ENCODE results near the gene UGT1A6. TPM values are rescaled to one million over a fixed set of nuclear protein-coding genes. Genes with fewer than 3 reads are reported as not detected.

Gene UGT1A6
- total and polyA plus RNA-seq, 2 of the 13 experiments (the other 11 are each of a cell fraction or from before 2014, with no cell fraction given) = 0.25 TPM; not detected in 1

DNA sequence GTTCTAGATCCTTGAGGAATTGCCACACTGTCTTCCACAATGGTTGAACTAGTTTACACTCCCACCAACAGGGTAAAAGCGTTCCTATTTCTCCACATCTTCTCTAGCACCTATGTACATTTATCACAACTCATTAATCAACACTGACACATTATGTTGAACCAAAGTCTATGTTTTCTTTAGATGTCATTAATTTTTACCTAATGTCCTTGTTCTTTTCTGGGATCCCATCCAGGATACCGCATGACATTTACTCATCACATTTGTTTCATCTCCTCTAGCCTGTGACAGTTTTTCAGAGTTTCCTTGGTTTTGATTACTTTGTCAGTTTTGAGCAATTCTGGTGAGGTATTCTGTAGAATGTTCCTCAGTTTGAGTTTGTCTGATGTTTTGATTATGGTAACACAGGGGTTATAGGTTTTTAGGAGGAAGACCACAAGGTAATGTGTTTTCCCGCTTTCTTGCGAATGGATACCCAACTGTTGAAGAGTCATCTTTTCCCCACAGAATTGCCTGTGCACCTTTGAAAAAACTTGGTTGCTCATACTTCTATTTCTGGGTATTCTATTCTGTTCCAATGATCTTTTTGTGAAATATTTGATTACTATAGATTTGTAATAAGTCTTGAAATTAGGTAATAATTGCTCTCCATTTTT lies 24.0 kb upstream of the UGT1A6 start:
- intact Hi-C loops (cut with micrococcal nuclease; ENCODE audit: unreplicated experiment) = no loop called here
- ATAC-seq (no peak), FAIRE-seq (no peak), DNase-seq (ENCODE audit: low spot score) (no peak)
- no peaks in the 10 kb centered on the region for H3K79me2 ChIP-seq (ENCODE audit: insufficient read depth, low read length)
- H3K27ac ChIP-seq (ENCODE audit: extremely low read length, insufficient read depth, low read length) = no peak overlapping the region
- H3K4me2 ChIP-seq (ENCODE audit: low read depth, low read length) = no peak overlapping the region
- WGBS (ENCODE audit: low lambda C conversion rate) = 44% methylated on average over 4 of the region's 4 CpGs
- H3K9ac ChIP-seq (ENCODE audit: insufficient read depth, low read depth, low read length) = no peak overlapping the region
- H4K20me1 ChIP-seq (ENCODE audit: insufficient read depth, low read length) = no peaks in the 10 kb centered on the region
- ChIA-PET POLR2A (no interaction called here), CTCF (ENCODE audit: low intra/inter-chr PET ratio, low total read pairs) (no interaction called here)
- H3K4me3 ChIP-seq (replicated peaks in 1 of 3; ENCODE audit: insufficient read depth in 1 of 3, low read depth in 2 of 3, low read length in 3 of 3) = no peak overlapping the region
- no peaks in the 10 kb centered on the region for H3K27me3 ChIP-seq (ENCODE audit: control insufficient read depth in 1 of 2, insufficient read depth in 2 of 2, low read length in 2 of 2)
- BruUV-seq (replicated peaks) = no TSS peak
- H2AFZ ChIP-seq (ENCODE audit: low read length) = no peak overlapping the region
- in situ Hi-C loops (cut with HindIII; ENCODE audit: extremely low pct_ligation_motif_present, low pct_unique_long_range_greater_than_20kb) = no loop called here
- no peaks in the 10 kb centered on the region for H3K4me1 ChIP-seq (ENCODE audit: insufficient read depth, low read length)
- H3K36me3 ChIP-seq (replicated peaks in 1 of 2; ENCODE audit: control insufficient read depth in 1 of 2, insufficient read depth in 2 of 2, low read length in 2 of 2) = no peaks in the 10 kb centered on the region
- no peaks in the 10 kb centered on the region for H3K9me3 ChIP-seq (ENCODE audit: low read length)
- TF ChIP-seq FOXK1 (CRISPR knock-in tag; IDR thresholded peaks at IDR 0.05; ENCODE audit: borderline replicate concordance, low read depth) (no peak), TAF1 (CRISPR knock-in tag; IDR thresholded peaks at IDR 0.05) (no peak), ZNF562 (CRISPR knock-in tag; IDR thresholded peaks at IDR 0.05; ENCODE audit: borderline replicate concordance) (no peak), ZNF501 (CRISPR knock-in tag; IDR thresholded peaks at IDR 0.05) (no peak), CREB1 (IDR thresholded peaks at IDR 0.05) (no peak), CREB1 (CRISPR knock-in tag; IDR thresholded peaks at IDR 0.05) (no peak)
- TF ChIP-seq, protein P1, sequence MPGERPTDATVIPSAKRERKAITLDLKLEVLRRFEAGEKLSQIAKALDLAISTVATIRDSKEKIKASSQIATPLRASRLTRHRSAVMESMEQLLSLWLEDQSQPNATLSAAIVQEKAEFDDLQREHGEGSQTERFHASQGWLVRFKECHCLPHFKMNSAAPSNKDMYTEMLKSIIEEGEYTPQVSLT (CRISPR knock-in tag; IDR thresholded peaks at IDR 0.05; ENCODE audit: borderline replicate concordance, low read depth) = no peak
- TF ChIP-seq, protein P2, sequence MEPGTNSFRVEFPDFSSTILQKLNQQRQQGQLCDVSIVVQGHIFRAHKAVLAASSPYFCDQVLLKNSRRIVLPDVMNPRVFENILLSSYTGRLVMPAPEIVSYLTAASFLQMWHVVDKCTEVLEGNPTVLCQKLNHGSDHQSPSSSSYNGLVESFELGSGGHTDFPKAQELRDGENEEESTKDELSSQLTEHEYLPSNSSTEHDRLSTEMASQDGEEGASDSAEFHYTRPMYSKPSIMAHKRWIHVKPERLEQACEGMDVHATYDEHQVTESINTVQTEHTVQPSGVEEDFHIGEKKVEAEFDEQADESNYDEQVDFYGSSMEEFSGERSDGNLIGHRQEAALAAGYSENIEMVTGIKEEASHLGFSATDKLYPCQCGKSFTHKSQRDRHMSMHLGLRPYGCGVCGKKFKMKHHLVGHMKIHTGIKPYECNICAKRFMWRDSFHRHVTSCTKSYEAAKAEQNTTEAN (CRISPR knock-in tag; conservative IDR thresholded peaks at IDR 0.05) = no peak
- TF ChIP-seq, protein P3, sequence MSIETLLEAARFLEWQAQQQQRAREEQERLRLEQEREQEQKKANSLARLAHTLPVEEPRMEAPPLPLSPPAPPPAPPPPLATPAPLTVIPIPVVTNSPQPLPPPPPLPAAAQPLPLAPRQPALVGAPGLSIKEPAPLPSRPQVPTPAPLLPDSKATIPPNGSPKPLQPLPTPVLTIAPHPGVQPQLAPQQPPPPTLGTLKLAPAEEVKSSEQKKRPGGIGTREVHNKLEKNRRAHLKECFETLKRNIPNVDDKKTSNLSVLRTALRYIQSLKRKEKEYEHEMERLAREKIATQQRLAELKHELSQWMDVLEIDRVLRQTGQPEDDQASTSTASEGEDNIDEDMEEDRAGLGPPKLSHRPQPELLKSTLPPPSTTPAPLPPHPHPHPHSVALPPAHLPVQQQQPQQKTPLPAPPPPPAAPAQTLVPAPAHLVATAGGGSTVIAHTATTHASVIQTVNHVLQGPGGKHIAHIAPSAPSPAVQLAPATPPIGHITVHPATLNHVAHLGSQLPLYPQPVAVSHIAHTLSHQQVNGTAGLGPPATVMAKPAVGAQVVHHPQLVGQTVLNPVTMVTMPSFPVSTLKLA (IDR thresholded peaks at IDR 0.05) = no peak
- TF ChIP-seq, protein P4, sequence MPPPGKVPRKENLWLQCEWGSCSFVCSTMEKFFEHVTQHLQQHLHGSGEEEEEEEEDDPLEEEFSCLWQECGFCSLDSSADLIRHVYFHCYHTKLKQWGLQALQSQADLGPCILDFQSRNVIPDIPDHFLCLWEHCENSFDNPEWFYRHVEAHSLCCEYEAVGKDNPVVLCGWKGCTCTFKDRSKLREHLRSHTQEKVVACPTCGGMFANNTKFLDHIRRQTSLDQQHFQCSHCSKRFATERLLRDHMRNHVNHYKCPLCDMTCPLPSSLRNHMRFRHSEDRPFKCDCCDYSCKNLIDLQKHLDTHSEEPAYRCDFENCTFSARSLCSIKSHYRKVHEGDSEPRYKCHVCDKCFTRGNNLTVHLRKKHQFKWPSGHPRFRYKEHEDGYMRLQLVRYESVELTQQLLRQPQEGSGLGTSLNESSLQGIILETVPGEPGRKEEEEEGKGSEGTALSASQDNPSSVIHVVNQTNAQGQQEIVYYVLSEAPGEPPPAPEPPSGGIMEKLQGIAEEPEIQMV (CRISPR knock-in tag; IDR thresholded peaks at IDR 0.05; ENCODE audit: low read depth) = no peak
- TF ChIP-seq, protein P5, sequence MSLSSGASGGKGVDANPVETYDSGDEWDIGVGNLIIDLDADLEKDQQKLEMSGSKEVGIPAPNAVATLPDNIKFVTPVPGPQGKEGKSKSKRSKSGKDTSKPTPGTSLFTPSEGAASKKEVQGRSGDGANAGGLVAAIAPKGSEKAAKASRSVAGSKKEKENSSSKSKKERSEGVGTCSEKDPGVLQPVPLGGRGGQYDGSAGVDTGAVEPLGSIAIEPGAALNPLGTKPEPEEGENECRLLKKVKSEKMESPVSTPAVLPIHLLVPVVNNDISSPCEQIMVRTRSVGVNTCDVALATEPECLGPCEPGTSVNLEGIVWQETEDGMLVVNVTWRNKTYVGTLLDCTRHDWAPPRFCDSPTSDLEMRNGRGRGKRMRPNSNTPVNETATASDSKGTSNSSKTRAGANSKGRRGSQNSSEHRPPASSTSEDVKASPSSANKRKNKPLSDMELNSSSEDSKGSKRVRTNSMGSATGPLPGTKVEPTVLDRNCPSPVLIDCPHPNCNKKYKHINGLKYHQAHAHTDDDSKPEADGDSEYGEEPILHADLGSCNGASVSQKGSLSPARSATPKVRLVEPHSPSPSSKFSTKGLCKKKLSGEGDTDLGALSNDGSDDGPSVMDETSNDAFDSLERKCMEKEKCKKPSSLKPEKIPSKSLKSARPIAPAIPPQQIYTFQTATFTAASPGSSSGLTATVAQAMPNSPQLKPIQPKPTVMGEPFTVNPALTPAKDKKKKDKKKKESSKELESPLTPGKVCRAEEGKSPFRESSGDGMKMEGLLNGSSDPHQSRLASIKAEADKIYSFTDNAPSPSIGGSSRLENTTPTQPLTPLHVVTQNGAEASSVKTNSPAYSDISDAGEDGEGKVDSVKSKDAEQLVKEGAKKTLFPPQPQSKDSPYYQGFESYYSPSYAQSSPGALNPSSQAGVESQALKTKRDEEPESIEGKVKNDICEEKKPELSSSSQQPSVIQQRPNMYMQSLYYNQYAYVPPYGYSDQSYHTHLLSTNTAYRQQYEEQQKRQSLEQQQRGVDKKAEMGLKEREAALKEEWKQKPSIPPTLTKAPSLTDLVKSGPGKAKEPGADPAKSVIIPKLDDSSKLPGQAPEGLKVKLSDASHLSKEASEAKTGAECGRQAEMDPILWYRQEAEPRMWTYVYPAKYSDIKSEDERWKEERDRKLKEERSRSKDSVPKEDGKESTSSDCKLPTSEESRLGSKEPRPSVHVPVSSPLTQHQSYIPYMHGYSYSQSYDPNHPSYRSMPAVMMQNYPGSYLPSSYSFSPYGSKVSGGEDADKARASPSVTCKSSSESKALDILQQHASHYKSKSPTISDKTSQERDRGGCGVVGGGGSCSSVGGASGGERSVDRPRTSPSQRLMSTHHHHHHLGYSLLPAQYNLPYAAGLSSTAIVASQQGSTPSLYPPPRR (CRISPR knock-in tag; IDR thresholded peaks at IDR 0.05; ENCODE audit: borderline replicate concordance) = no peak

Measured in HepG2 (cell line).